IPS-20b (cell line): ENCODE measurements around the gene TMOD3.

Experiments
- H3K27ac ChIP-seq: one replicate; pipeline ENCODE4 v1.5.1; 2013; ENCODE audit warnings: low read length
- H3K27me3 ChIP-seq: 2 replicates; pipeline ENCODE4 v1.6.1; 2013; ENCODE audit warnings: mild to moderate bottlenecking, low read length, inconsistent platforms; ENCODE audit not compliant: insufficient read depth
- H3K36me3 ChIP-seq: 2 replicates; pipeline ENCODE4 v1.6.1; 2013; ENCODE audit warnings: low read depth, mild to moderate bottlenecking, inconsistent platforms, low read length, moderate library complexity; ENCODE audit not compliant: insufficient read depth
- H3K4me1 ChIP-seq: 2 replicates; pipeline ENCODE4 v1.6.1; 2013; ENCODE audit warnings: mild to moderate bottlenecking, control low read depth, inconsistent platforms, low read length, moderate library complexity; ENCODE audit not compliant: insufficient read depth
- H3K4me3 ChIP-seq: 2 replicates; pipeline ENCODE4 v1.5.1; 2013; ENCODE audit warnings: mild to moderate bottlenecking, low read length, inconsistent platforms
- H3K9ac ChIP-seq: 2 replicates; pipeline ENCODE4 v1.6.1; 2013; ENCODE audit warnings: low read depth, mild to moderate bottlenecking, inconsistent platforms, low read length, moderate library complexity
- H3K9me3 ChIP-seq: 2 replicates; pipeline ENCODE4 v1.6.1; 2013; ENCODE audit warnings: mild to moderate bottlenecking, low read depth, low read length, inconsistent platforms; ENCODE audit not compliant: insufficient read depth

TMOD3 gene

GRCh38 chr15:51926809-51927208 lies 97.4 kb downstream of the TMOD3 start:
- Histone ChIP-seq H3K27ac (no peak overlapping the region), H3K9ac (no peak overlapping the region), H3K27me3 (no peaks in the 10 kb centered on the region), H3K4me3 (no peak overlapping the region), H3K9me3 (no peaks in the 10 kb centered on the region), H3K4me1 (0 out of 2 replicates have a peak, but pooled peaks cover 4% of the 10 kb centered on the region), H3K36me3 (peaks cover 21% of the 10 kb centered on the region; the same call in 1 of the 2 replicates)

DNA sequence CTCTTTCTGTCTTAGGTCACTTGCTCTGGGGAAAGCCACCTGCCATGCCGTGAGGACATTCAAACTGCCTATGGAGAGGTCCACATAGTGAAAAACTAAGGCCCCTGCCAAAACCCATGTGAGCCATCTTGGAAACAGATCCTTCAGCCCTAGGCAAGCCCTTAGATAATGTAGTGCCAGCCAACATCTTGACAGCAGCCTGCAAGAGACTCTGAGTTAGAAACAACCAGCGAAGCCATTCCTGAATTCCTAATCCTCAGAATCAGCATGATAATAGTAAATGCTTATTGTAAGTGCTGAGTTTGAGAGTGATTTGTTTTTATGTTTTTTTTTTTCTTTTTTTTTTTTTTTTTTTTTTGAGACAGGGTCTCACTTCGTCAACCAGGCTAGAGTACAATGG lies 101.6 kb downstream of the TMOD3 start:
- Histone ChIP-seq H3K4me3 (no peak overlapping the region), H3K9ac (no peak overlapping the region), H3K27ac (no peak overlapping the region), H3K9me3 (no peaks in the 10 kb centered on the region), H3K36me3 (0 out of 2 replicates have a peak, but pooled peaks cover 10% of the 10 kb centered on the region), H3K27me3 (no peaks in the 10 kb centered on the region), H3K4me1 (0 out of 2 replicates have a peak, but pooled peaks cover 4% of the 10 kb centered on the region)

- H3K27me3 ChIP-seq, result no peaks in the 10 kb centered on the region
- no peak overlapping the region for H3K9ac ChIP-seq
- H3K4me3 ChIP-seq, result no peak overlapping the region
- H3K27ac ChIP-seq, result no peak overlapping the region
- 0 out of 2 replicates have a peak, but pooled peaks cover 4% of the 10 kb centered on the region for H3K4me1 ChIP-seq
- peaks cover 15% of the 10 kb centered on the region; the same call in 1 of the 2 replicates for H3K36me3 ChIP-seq
- H3K9me3 ChIP-seq, result no peaks in the 10 kb centered on the region
Measured at GRCh38 chr15:51931638-51932037, 102.2 kb downstream of the TMOD3 start.

- Histone ChIP-seq H3K27me3 (no peaks in the 10 kb centered on the region), H3K9ac (no peak overlapping the region), H3K9me3 (no peaks in the 10 kb centered on the region), H3K36me3 (peaks cover 17% of the 10 kb centered on the region), H3K4me3 (no peak overlapping the region), H3K27ac (no peak overlapping the region), H3K4me1 (0 out of 2 replicates have a peak, but pooled peaks cover 4% of the 10 kb centered on the region)
Measured at GRCh38 chr15:51932161-51932560, 102.7 kb downstream of the TMOD3 start.

GRCh38 chr15:51935466-51936104 lies 106.1 kb downstream of the TMOD3 start:
- peaks cover 35% of the 10 kb centered on the region for H3K36me3 ChIP-seq
- H3K9ac ChIP-seq, result no peak overlapping the region
- H3K9me3 ChIP-seq, result no peaks in the 10 kb centered on the region
- H3K27me3 ChIP-seq, result no peaks in the 10 kb centered on the region
- H3K4me1 ChIP-seq, result 0 out of 2 replicates have a peak, but pooled peaks cover 4% of the 10 kb centered on the region
- H3K27ac ChIP-seq, result no peak overlapping the region
- peak overlapping the region; percentile 41; the same call in 1 of the 2 replicates for H3K4me3 ChIP-seq

GRCh38 chr15:51936105-51936478 lies 106.6 kb downstream of the TMOD3 start:
- Histone ChIP-seq H3K4me3 (peak overlapping the region; percentile 41; the same call in 1 of the 2 replicates), H3K27me3 (no peaks in the 10 kb centered on the region), H3K9ac (no peak overlapping the region), H3K36me3 (peaks cover 37% of the 10 kb centered on the region), H3K9me3 (no peaks in the 10 kb centered on the region), H3K4me1 (no peaks in the 10 kb centered on the region), H3K27ac (no peak overlapping the region)

GRCh38 chr15:51938286-51938685 lies 108.8 kb downstream of the TMOD3 start:
- Histone ChIP-seq H3K4me3 (no peak overlapping the region), H3K36me3 (peaks cover 49% of the 10 kb centered on the region), H3K27me3 (no peaks in the 10 kb centered on the region), H3K9ac (no peak overlapping the region), H3K4me1 (no peaks in the 10 kb centered on the region), H3K27ac (no peak overlapping the region), H3K9me3 (no peaks in the 10 kb centered on the region)

GRCh38 chr15:51939216-51939615 lies 109.8 kb downstream of the TMOD3 start:
- H3K4me3 ChIP-seq, result no peak overlapping the region
- H3K9me3 ChIP-seq, result no peaks in the 10 kb centered on the region
- H3K27ac ChIP-seq, result no peak overlapping the region
- H3K36me3 ChIP-seq, result peaks cover 56% of the 10 kb centered on the region
- H3K27me3 ChIP-seq, result no peaks in the 10 kb centered on the region
- no peaks in the 10 kb centered on the region for H3K4me1 ChIP-seq
- H3K9ac ChIP-seq, result no peak overlapping the region

DNA sequence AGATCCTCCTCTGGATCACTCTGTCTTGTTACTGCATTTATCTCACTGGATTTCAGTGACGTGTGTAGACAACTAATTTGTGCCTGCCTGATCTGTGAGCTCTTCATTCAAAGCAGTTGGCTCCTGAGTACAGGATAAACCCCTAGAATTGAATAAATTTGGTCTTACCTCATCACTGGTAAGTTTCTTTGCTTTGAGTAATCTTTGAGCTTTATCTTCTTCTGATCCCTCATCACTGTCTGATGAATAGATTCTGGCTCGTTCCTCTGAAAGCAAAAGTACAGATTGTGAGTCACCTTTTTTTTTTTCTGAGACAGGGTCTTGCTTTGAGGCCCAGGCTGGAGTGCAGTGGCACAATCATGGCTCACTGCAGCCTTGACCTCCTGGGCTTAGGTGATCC lies 117.7 kb downstream of the TMOD3 start:
- Histone ChIP-seq H3K9ac (no peak overlapping the region), H3K27ac (no peak overlapping the region), H3K4me3 (no peak overlapping the region), H3K4me1 (no peaks in the 10 kb centered on the region), H3K9me3 (no peaks in the 10 kb centered on the region), H3K36me3 (peaks cover 80% of the 10 kb centered on the region), H3K27me3 (no peaks in the 10 kb centered on the region)

GRCh38 chr15:51952805-51953204 lies 123.4 kb downstream of the TMOD3 start:
- Histone ChIP-seq H3K4me1 (no peaks in the 10 kb centered on the region), H3K27ac (no peak overlapping the region), H3K9ac (no peak overlapping the region), H3K4me3 (no peak overlapping the region), H3K36me3 (peaks cover 97% of the 10 kb centered on the region), H3K9me3 (no peaks in the 10 kb centered on the region), H3K27me3 (no peaks in the 10 kb centered on the region)

GRCh38 chr15:51955504-51955903 lies 126.1 kb downstream of the TMOD3 start:
- Histone ChIP-seq H3K27me3 (no peaks in the 10 kb centered on the region), H3K9ac (no peak overlapping the region), H3K4me3 (no peak overlapping the region), H3K9me3 (no peaks in the 10 kb centered on the region), H3K4me1 (no peaks in the 10 kb centered on the region), H3K36me3 (peaks cover 96% of the 10 kb centered on the region), H3K27ac (no peak overlapping the region)
